ENCODE results near the gene NKIRAS2. TPM values are rescaled to one million over a fixed set of nuclear protein-coding genes. Genes with fewer than 3 reads are reported as not detected.

NKIRAS2 gene
- total and polyA plus RNA-seq, 2 experiments from 2014 or later = 31.3 to 52.9 TPM

- Histone ChIP-seq H3K9me2 (ENCODE audit: insufficient read depth) (no peaks in the 10 kb centered on the region), H3K4me1 (ENCODE audit: insufficient read depth) (peaks cover 9% of the 10 kb centered on the region; the same call in 1 of the 2 replicates), H3K79me2 (replicated peaks; ENCODE audit: insufficient read depth) (no peaks in the 10 kb centered on the region), H3K27ac (ENCODE audit: low read depth) (no peak overlapping the region), H4K20me1 (replicated peaks; ENCODE audit: insufficient read depth) (no peaks in the 10 kb centered on the region), H3K36me3 (ENCODE audit: insufficient read depth) (no peaks in the 10 kb centered on the region), H3K4me3 (peak overlapping the region; percentile 78), H3F3A (replicated peaks; ENCODE audit: low read depth) (no peaks in the 10 kb centered on the region), H3K4me2 (peak overlapping the region; percentile 88), H3K27me3 (ENCODE audit: insufficient read depth) (0 out of 2 replicates have a peak, but pooled peaks cover 9% of the 10 kb centered on the region), H2AFZ (peak overlapping the region; percentile 96)
- Mint-ChIP-seq H3K4me1 (peaks cover 23% of the 10 kb centered on the region; the same call in 2 of the 3 replicates), H3K9me3 (no peaks in the 10 kb centered on the region), H3K27ac (no peak overlapping the region), H3K36me3 (ENCODE audit: low read depth) (no peaks in the 10 kb centered on the region), H3K27me3 (ENCODE audit: insufficient read depth, low read depth, poor library complexity) (peaks cover 19% of the 10 kb centered on the region), H3K4me3 (peak overlapping the region; percentile 73)
- ATAC-seq (peak; percentile 12), DNase-seq (ENCODE audit: low spot score) (no peak)
- TF ChIP-seq NANOG (IDR thresholded peaks at IDR 0.05; ENCODE audit: borderline replicate concordance) (no peak), JUNB (IDR thresholded peaks at IDR 0.05; ENCODE audit: unreplicated experiment) (no peak), CTCF (conservative IDR thresholded peaks at IDR 0.05; ENCODE audit: low read depth in 2 of 2) (no peak), ZNF331 (CRISPR knock-in tag; IDR thresholded peaks at IDR 0.05; ENCODE audit: low read depth) (no peak), CREB1 (CRISPR knock-in tag; IDR thresholded peaks at IDR 0.05; ENCODE audit: low read depth) (no peak), STAT1 (IDR thresholded peaks at IDR 0.05; ENCODE audit: unreplicated experiment) (no peak), EZH2phosphoT487 (IDR thresholded peaks at IDR 0.05; ENCODE audit: unreplicated experiment) (no peak), POLR2AphosphoS5 (IDR thresholded peaks at IDR 0.05; ENCODE audit: low read depth) (no peak), ZNF114 (CRISPR knock-in tag; IDR thresholded peaks at IDR 0.05) (no peak), ETS1 (IDR thresholded peaks at IDR 0.05) (no peak; the same call in 1 of the 2 replicates), REST (IDR thresholded peaks at IDR 0.05; ENCODE audit: unreplicated experiment) (no peak)
Observed at GRCh38 chr17:42071810-42072209, 51.9 kb downstream of the NKIRAS2 start.

All from GM23338 (cell line).